GM19467 (cell line): ENCODE results near the gene CRTAP.
"Not testable (repeated sequence)": the region's sequence is repeated elsewhere in the genome, so short reads cannot be mapped to it uniquely, and the experiment has no call there.

Source experiments
- ATAC-seq: cut with Tn5 transposase; IDR thresholded peaks from one replicate; pipeline ENCODE4 v1.9.1; 2021; ENCODE audit warnings: mild to moderate bottlenecking, moderate library complexity; ENCODE audit not compliant: unreplicated experiment

CRTAP gene

DNA sequence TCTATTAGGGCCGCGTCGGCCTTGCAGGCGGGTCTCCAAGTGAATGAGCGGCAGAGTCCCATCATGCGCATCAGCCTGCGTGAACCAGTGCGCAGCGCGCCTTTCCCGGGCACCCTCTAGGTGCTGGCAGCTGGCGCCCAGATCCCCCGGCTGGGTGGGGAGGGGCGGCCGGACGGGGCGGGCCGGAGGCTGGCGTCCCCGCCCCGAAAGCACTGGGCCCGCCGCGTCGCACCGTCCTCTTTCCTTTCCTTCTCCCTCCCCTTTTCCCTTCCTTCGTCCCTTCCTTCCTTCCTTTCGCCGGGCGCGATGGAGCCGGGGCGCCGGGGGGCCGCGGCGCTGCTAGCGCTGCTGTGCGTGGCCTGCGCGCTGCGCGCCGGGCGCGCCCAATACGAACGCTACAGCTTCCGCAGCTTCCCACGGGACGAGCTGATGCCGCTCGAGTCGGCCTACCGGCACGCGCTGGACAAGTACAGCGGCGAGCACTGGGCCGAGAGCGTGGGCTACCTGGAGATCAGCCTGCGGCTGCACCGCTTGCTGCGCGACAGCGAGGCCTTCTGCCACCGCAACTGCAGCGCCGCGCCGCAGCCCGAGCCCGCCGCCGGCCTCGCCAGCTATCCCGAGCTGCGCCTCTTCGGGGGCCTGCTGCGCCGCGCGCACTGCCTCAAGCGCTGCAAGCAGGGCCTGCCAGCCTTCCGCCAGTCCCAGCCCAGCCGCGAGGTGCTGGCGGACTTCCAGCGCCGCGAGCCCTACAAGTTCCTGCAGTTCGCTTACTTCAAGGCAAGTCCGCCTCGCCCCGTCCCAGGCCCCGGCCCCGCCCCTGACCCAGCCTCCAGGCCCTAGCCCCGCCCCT lies at the start of gene CRTAP:
TSS of gene CRTAP (plus strand) at position 243 of the 850 bp plus-strand sequence. CDS start at position 307, 64 bp downstream.
- peak; percentile 84 for ATAC-seq

DNA sequence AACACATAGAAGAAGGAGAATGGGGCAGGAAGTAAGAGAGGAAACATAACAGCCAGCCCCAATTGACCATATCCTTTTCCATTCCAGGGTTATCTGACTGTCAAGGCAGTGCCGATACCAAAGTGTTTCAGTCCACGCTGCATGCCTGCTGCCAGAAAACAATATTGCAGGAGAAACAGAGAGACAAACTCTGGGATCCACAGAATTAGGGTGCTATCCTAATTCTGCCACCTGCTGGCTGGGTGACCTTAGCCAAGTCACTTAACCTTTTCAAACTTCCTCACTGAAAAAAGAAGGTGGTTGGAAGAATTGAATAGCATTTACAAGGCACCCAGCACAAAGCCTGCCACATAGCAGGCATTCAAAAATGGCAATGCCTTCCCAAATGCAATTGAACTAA lies 48.9 kb upstream of the CRTAP start:
- ATAC-seq, result no peak

DNA sequence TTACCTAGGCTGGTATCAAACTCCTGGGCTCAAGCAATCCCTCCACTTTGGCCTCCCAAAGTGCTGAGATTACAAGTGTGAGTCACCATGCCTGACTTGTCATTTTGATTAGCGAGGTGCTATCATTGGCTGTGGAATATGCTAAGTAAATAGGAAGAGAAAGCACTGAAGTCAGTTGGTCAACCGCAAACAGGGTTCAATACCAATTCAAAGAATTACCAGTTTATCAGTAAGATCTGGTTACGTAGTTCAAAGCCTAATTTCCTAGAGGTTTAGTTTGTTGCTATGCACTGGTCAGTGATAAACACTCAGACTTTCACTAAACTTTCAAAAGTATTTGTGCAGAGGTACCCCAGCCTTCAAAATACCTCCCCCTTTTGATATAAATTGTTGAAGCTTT lies 46.3 kb upstream of the CRTAP start:
- ATAC-seq, result no peak

DNA sequence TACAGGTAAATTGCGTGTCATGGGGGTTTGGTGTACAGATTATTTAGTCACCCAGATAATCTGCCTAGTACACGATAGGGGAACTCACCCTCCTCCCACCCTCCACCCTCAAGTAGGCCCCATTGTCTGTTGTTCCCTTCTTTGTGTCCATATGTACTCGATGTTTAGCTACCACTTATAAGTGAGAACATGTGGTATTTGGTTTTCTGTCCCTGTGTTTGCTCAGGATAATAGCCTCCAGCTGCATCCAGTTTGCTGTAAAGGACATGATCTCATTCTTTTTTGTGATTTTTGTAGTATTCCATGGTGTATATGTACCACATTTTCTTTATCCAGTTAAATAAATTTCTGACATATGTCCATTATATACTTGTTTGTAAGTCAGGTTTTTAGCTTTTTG lies 44.0 kb upstream of the CRTAP start:
- not testable (repeated sequence) for ATAC-seq

DNA sequence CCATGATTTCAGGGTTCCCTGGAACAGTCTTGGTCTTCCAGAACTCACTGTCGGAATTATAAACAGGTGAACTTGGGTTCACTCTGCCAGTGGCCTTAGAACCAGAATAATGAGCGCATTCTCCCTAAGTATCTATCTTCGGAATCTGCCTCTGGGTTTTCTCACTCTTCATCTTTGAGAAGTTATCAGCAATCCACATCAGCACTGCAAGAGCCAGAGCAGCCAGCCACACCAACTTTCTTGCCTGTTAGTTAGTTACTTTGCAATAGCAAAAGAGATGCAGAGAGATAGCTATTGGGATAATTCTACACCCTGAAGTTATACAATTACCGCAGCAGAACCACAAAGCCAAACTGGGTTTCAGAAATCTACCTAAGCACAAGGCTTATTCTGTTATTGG lies 42.6 kb upstream of the CRTAP start:
- no peak for ATAC-seq

DNA sequence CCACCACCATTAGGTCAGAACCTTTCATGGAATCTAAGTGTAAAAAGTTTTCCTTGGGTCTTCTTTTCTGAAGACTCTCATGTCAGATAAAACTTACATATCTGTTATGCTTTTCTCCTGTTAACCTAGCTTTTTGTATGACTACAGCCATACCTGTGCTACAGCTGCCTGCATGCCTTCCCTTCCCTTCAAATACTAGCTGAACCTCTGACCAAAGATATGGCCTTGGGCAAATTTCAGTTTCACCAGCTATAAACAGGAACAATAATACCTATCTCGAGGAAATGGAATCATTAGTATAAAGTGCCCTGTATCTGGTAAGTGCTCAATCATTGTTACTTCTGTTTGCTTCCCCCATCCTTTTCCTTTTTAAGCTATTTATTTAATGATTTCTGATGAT lies 41.9 kb upstream of the CRTAP start:
- ATAC-seq, result no peak

DNA sequence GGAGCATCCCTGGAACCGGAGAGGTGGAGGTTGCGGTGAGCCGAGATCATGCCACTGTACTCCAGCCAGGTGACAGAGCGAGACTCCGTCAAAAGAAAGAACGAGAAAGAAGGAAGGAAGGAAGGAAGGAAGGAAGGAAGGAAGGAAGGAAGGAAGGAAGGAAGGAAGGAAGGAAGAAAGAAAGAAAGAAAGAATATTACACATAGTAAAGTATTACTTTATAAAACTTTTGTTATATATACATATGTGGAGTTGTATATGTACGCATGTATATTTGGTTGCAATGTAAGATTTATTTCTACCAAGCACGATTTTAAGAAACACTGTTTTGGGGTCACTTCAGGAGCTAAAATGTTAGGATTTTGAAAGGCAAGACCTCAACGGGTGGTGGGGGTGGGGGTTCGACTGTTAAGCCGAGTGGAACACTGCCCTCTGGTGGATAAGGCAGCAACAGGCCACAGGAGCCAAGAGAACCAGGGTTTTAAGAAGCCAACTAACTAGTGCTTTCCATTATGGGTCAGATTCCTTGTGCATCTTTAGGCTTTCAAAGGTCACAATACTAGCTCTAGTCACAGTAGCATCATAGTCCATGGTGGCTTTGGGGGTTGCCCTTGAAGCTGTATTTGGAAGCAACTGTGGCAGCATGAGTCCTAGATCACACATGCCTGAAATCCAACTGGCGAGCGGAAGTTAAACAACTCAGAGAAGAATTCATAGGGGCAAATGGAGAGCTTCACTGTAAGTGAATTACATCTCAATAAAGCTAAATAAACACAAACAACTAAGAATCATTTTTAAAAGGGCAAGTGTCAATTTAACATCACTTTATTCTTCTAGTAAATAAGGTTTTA lies 39.4 kb upstream of the CRTAP start:
- peak; percentile 58 for ATAC-seq

DNA sequence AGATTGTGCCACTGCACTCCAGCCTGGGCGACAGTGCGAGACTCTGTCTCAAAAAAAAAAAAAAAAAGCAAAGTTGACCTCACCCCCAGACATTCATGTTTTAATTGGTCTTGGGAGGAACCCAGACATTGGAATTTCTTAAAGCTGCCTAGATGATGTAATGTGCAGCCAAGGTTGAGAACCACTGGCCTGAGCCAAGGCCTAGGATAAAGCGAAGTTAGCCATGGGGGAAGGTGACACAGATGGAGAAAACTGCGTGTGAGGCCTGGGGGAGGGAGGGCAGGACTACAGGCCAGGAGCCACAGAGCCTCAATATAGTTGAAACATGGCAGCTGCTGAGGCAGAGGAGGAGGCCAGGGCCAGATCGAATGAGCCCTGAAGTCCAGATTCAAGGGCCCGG lies 37.8 kb upstream of the CRTAP start:
- ATAC-seq, result no peak

DNA sequence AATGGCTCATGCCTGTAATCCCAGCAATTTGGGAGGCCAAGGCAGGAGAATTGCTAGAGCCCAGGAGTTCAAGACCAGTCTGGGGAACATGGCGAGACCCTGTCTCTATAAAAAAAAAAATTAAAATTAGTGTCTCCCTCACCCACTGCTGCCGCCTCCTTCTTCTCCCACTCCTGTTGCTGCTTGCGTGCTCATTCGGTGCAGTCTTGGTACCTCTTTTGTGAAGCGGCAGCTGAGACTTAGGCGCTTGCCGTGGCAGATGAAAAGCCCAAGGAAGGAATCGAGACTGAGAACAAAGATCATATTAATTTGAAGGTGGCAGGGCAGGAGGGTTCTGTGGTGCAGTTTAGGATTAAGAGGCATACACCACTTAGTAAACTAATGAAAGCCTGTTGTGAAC lies 36.9 kb upstream of the CRTAP start:
- ATAC-seq, result no peak

DNA sequence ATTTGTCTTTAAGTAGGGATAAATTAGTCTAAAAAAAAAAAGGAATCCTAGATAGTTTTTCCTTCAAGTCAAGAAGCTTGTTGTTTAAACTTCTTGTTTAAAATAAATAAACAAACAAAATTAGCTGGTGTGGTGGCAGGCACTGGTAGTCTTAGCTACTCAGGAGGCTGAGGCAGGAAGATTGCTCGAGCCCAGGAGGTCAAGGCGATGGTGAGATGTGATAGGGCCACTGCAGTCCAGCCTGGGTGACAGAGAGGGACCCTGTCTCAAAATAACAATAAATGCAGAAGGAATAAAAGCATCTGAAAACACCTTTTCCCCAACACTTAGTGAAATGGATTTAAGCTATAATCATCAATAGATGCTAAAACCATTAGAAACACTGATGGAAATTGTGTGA lies 35.8 kb upstream of the CRTAP start:
- ATAC-seq, result no peak

DNA sequence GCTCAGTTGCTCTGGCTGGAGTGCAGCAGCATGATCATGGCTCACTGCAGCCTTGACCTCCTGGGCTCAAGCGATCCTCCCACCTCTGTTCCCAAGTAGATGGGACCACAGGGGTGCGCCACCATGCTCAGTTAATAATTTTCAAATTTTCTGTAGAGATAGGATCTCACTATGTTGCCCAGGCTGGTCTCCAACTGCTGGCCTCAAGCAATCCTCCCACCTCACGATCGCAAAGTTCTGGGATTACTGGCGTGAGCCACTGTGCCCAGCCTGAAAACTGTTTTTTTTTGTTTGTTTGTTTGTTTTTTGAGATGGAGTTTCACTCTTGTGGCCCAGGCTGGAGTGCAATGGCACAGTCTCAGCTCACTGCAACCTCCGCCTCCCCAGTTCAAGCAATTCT lies 34.0 kb upstream of the CRTAP start:
- not testable (repeated sequence) for ATAC-seq

DNA sequence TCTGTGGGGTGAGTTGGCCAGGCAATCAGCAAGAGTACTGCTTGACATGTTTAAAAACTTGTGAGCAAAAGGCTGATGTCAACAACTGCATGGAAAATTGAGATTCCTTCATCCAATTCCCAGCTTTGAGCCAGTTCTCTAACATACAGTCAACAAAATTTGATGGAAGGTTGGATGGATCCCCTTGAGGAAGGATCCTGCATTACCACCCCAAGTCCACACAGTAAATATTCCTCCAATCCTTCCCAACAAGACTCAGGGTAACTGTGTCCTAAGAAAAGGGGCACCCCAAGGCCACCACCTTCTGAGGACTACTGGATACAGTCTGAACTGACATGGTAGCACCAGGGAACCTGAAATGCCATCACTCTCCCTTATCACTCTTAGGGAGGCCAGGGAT lies 32.0 kb upstream of the CRTAP start:
- ATAC-seq, result no peak

DNA sequence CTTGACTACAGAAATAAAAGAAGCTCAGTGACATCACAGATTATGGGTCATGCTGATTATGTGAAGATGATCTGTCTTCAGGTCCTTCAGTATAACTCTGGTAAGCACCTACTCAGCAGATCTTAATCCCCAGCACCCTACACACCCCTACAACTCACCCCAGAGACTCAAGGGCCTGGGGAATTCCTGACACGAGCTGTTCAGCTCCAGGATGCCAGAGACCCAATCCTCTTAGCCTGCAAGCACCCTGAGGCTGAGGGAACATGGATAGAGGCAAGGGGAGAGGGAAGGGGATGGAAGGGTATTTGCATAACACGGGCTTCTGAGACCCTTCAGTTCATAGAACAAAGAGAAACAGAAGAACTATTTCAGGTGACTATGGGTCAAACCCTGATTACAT lies 29.9 kb upstream of the CRTAP start:
- no peak for ATAC-seq

DNA sequence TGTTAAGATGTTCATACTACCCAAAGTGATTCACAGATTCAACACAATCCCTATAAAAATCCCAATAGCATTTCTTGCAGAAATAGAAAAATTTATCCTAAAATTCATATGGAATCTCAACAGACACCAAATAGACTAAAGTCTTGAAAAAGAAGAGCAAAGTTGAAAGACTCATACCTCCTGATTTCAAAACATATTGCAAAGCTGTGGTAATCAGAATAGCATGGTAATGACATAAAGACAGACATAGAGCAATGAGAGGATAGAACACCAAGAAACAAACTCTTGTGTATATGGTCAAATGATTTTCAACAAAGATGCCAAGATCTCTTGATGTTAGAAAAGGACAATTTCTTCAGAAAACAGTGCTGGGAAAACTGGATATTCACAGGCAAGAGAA lies 25.1 kb upstream of the CRTAP start:
- no peak for ATAC-seq

DNA sequence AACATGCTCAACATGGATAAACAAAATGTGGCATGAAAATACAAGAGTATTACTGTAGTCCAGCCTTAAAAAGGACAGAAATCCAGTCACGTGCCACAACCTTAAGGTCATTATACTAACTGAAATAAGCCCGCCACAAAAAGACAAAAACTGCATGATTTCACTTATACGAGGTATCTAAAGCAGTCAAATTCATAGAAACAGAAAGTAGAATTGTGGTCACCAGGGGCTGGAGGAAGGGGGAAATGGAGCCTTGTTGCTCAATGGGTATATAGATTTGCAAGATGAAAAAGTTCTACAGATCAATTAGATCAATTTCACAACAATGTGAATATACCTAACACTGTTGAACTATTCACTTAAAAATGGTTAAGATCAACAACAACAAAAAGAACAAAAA lies 24.3 kb upstream of the CRTAP start:
- ATAC-seq, result peak; percentile 83

DNA sequence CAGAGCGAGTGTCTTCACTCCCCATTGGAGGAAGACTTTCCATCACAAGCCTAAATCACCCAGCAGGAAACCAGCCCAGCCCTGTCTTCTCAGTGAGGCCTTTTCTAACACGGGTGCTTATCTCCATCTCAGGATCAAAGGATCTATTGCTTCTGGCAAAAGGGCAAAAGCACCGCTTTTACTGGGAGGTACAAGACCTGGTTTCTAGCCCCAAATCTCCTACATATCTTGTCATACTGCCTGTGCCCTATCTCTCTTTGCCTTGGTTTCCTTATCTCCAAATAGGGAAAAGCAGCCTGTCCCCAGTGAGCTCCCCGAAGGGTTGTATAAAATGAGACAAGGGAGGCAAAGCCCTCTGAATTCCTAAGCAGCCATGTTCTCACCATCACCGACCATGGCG lies 22.1 kb upstream of the CRTAP start:
- no peak for ATAC-seq

DNA sequence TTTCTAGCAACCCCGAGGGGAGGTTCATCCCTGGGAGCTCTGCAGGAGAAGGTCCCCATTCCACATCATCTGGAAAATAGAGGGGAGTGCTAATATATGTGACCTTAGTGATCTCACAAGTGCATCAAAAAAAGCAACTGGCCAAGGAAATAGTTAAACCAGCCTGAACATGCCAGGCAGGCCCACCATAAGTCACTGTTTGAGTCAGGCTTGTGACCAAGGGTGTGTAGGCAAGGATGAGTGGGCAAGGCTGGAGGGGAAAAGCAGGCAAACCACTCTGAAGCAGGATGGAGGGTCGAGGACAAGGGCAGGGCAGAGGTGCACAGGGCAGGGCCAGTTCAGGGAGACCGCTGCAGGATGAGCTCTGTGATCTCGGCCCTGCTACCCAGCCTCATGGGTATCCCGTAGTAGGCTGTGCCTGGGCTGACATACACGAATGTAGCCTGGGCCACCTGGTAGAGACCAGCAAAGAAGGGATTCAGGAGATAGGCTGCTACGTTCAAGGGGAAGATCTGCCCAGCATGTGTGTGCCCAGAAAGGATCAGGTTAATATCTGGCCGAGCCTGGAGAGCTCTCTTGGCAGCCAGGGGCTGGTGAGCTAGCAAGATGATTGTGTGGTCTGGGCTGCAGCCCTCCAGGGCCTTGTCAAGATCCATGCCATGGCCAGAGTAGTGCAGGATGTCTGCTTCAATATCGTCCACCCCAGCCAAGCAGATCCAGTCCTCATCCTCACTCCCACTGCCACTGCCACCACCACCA lies 21.1 kb upstream of the CRTAP start:
- ATAC-seq, result no peak

DNA sequence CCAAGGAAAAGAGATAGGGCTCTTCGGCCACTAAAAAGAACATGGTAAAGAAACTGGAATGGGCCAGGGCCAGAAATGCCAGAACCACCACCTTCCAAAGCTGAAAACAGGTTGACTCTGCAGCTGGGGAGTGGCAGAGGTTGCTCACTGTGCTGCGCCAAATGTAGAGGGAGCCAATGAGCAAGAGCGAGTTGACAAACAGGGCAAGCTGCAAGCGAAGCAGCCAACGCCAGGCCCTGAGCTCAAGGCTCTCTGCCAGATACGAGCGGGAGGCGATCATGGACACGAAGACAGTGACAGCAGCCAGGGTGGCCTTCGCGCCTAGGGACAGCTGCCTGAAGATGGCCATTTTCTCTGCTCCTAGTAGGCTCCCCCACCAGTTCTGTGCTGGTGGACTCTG lies 20.0 kb upstream of the CRTAP start:
- ATAC-seq, result no peak

DNA sequence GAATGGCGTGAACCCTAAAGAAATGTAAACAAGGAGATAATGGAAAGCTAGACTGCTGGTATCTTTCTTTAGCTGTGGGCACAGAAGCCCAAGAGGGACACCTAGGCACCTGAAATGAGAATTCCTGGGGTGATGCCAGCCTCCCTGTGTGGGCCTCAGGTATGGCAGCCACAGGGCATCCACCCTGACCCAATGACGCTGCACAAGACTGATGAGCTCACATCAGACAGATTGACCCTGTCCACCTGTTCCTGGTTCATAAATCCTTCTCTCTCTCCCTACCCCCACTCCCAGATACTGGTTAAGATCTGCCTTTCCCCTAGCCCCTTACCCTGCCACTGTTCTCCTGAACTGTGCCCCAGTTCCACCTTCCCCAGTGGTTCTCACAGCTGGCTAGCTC lies 18.4 kb upstream of the CRTAP start:
- ATAC-seq, result no peak

DNA sequence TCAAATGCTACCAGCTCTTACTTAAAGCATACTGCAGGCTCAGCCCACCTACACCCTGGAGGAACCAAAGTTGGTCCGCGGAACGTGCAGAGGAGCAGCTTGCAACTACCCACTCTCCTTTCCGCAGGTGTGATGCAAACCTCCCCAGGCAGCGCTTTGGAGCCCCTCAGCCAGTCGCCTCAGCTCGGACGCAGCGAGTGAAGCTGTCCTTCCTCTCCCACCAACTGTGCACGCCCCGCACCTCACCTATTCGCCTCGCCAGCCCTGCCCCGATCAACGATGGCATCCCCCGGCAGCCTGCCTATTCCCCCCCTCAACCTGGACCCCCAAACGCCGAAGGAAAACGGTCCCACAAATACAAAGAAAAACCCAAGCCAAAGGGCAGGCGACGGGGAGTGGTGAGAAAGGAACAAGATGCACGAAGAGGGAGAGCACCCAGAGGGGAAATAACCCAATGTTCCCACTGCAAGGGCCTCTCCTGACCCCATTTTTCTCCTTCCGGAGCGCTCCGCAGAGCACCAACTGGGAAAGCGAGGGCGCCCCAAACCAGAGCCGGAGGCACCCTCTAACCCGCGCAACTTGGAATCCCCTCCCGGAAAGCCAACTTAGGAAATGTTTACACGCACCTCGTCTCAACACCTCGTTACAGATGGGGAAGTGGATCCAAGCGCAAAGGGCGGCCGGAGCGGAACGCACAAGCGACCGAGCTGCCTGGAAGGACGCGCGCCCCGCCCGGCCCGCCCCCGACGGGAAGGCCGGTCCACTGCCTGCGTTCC lies 17.5 kb upstream of the CRTAP start:
- ATAC-seq, result peak; percentile 43
